HG02870 (cell line): Measurements from ENCODE around the gene CCDC102B.
A peak's percentile ranks its signal among the peaks of the same experiment; 100 is the strongest.
"Not testable (repeated sequence)": the region's sequence is repeated elsewhere in the genome, so short reads cannot be mapped to it uniquely, and the experiment has no call there.

ENCODE experiments used
- ATAC-seq: cut with Tn5 transposase; IDR thresholded peaks from one replicate; pipeline ENCODE4 v1.9.1; 2021; ENCODE audit warnings: mild to moderate bottlenecking, moderate library complexity; ENCODE audit not compliant: unreplicated experiment

CCDC102B gene

DNA sequence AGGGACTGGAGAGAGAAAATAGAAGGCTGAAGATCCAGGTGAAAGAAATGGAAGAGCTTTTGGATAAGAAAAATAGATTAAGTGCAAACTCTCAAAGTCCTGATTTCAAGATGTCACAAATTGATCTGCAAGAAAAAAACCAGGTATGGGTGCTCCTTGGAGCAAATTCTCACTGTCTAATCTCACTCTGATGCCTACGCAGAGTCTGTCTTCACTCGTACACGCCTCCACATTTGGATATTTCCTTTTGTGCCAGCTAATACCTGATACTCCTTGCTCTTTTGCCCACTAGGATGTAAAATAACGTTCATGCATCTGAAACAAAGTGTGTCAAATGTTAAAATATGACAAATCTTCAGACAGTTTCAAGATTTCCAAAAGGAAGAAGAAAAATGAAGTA is 99.4 kb downstream of the CCDC102B start:
- ATAC-seq: no peak

DNA sequence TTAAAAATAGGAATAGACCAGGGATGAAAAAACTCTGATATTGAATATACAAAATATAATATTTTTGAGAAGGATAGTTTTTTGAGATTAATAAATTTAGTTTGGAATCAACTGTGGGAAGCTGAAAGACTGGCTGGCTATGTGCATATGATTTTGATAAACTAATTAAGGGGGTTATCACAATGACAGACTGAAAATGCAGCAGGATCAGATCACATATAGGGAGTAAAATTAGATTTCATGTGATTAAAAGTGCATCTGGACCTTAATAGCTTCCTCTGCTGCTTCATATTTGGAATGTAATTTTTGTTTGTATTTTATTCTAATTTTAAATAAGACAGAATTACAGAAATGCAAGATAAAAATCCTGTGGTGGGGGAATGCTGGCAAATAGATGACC is 111.7 kb downstream of the CCDC102B start:
- no peak for ATAC-seq

DNA sequence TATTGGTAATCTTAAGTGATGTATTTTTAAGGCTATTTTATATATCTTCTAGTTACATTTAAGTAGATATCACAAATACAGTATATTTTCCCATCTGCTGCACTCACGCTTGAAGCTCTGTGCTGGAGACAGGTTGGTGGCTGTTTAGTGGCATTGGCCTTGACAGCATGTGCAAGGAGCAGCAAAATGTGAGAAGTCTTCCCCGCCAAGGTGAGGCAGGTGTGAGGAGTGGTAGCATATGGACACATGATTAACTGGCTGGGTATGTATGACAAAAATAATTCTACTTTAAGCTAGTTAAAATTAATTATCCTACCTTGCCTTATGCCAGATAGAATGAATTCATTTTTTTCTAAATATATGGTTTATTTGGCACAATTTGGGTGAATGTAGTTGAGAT is 117.2 kb downstream of the CCDC102B start:
- ATAC-seq: no peak

- ATAC-seq: no peak
Observed at GRCh38 chr18:68916734-68917133, 118.9 kb downstream of the CCDC102B start.

DNA sequence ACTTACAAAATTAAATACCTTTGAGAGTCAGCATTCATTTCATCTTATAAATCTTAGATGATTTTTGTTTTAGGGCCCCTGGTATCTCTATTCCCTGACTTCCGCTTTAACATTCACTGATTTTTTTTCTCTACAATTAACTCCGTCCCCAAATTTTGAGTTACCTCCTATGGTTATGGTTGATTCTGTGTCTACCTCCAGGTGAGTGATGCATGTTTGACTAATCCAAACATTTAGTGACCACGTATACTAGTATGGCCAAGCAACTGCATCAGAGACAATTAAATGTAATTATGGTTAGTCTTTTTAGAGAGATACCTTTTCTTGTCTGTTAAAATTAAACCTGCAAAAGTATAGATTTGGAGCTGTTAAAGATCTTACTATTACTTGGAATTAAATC is 120.3 kb downstream of the CCDC102B start:
- no peak for ATAC-seq

GRCh38 chr18:68919900-68920299 is 122.0 kb downstream of the CCDC102B start:
- ATAC-seq: no peak

GRCh38 chr18:68922392-68922791 is 124.5 kb downstream of the CCDC102B start:
- ATAC-seq: no peak

DNA sequence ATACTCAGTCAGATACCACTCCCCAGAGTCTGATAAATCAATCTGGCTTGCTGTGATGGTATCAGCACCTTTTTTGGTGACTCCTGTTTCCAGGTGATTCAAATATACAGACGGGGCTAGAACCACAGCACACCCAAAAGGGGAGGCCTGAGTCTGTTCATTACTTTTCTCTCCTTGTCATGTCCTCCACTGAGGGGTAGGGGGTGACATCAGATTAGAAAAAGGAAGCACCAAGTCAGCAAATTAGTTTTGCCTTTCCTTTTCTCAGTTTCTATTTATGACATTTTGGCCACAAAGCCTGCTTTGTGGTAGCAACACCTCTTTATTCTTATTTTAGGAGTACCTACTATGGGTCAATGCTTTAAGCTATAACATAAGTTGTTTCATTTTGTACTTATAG is 127.4 kb downstream of the CCDC102B start:
- peak; percentile 88 for ATAC-seq

- ATAC-seq: no peak
Observed at GRCh38 chr18:68928762-68929675, 131.1 kb downstream of the CCDC102B start.

DNA sequence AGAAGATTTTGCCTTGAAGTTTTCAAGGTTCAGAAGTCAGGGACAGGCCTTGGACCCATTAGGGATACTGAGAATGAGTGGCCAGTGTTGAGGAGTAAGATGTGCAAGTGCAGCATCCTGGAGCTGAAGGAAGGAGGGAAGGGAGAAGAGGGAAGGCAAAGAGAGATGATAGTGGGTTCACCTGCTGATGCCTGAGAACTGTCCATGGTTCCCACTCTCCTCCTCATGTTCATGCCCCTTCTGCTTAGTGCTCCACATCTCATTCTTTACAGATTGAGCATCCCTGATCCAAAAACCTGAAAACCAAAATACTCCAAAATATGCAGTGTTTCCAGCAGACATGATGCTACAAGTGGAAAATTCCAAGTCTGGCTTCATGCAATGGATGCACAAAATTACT is 137.8 kb downstream of the CCDC102B start:
- ATAC-seq: no peak

GRCh38 chr18:68937029-68937599 is 139.2 kb downstream of the CCDC102B start:
- ATAC-seq: no peak

DNA sequence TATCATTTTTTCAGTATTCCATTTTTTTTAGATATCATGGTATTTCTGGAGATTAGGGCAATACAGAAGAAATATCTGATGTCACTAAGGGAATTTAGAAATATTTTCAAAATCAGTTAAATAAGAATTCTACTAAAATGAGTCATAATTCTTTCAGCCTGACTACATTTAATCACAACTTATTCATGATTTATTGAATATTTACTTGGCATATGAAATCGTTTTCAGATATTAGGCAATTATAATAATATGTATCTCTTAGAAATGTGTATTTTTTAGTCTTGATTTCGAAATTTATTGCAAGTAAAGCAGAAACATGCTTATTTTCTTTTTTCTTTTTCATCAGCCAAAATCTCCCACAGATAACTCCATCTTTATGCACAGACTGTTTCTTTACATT is 142.2 kb downstream of the CCDC102B start:
- ATAC-seq: no peak

DNA sequence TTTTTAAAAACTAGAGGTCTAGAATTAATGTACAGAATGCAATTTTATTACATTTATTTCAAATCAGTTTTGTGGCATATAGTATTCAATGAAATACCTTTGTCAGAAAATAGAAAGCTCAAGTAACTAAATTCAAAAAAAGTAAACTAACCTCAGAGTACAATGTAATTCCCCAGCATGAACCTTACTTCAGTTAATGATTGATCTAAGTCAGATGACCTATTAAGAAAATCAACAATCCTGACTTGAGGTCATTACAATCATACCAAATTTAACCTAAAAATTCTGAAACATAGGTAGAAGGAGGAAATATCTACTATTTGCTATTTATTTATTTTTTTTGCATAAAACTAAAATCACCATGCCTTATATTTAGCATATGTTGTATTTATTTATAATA is 142.9 kb downstream of the CCDC102B start:
- no peak for ATAC-seq

GRCh38 chr18:68942230-68942629 is 144.3 kb downstream of the CCDC102B start:
- no peak for ATAC-seq

- ATAC-seq: not testable (repeated sequence)
Observed at GRCh38 chr18:68943861-68944260, 146.0 kb downstream of the CCDC102B start.

GRCh38 chr18:68944330-68944729 is 146.4 kb downstream of the CCDC102B start:
- no peak for ATAC-seq

DNA sequence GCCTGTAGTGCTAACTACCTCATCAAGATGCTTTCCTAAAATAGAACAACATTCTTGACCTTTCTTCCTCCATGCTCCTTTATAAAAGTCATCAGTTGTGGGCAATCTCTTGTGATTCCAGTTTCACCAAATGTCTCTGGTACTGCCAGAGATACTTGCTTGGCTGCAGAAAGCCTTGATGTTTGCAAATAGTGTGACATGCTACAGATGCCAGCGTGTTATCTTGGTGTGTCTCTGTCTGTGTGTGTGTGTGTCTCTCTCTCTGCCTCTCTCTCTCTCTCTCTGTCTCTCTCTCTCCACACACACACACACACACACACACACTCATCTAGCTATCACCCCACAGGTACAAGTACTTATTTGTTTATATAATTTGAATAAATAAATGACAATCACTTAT is 146.9 kb downstream of the CCDC102B start:
- no peak for ATAC-seq

- no peak for ATAC-seq
Observed at GRCh38 chr18:68948622-68949021, 150.7 kb downstream of the CCDC102B start.

- no peak for ATAC-seq
Observed at GRCh38 chr18:68954738-68955137, 156.9 kb downstream of the CCDC102B start.

DNA sequence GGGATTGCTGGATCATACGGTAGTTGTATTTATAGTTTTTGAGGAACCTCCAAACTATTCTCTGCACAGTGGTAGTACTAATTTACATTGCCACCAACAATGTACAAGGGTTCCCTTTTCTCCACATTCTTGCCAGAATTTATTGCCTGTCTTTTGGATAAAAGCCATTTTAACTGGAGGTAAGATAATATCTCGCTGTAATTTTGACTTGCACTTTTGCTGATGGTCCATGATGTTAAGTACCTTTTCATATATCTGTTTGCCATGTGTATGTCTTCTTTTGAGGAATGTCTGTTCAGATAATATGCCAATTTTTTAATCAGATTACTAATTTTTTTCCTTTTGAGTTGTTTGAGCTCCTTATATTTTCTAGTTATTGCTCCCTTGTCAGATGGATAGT is 158.8 kb downstream of the CCDC102B start:
- ATAC-seq: no peak

GRCh38 chr18:68960355-68960754 is 162.5 kb downstream of the CCDC102B start:
- no peak for ATAC-seq

DNA sequence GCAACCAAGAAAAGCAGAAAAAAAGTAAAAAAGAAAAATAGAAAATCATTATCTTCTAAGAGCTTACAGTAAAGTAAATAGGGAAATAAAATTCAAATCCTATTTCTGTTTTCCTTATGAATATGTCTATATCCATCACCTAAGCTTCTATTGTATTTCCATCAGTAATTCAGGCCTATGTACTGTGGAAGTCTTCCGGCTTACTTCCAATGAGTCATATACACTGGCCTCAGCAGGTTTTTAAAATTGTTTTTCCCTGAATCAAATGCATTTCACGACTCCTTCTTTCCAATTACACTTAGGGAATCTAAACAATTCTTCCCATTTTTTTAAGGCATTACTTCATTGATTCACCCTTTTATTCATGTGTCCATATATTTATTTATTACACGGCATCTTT is 164.7 kb downstream of the CCDC102B start:
- no peak for ATAC-seq
